ENCODE data around the gene HCRTR1. TPM values are rescaled to one million over a fixed set of nuclear protein-coding genes. Genes with fewer than 3 reads are reported as not detected.

HCRTR1 gene
- total RNA-seq, 2 donors from 2014 or later = 0.14 TPM; not detected in 1

GRCh38 chr1:31657020-31657804, 39.7 kb downstream of the HCRTR1 start:
- intact Hi-C loops (cut with DNase I, micrococcal nuclease) = loop anchor here in 1 of 2 donors (10.0 kb wide), 1 partner anchor 128 kb away; no protein-coding TSS in a partner anchor
- no peak for DNase-seq
- ATAC-seq = no peak

- DNase-seq = no peak
- intact Hi-C loops (cut with DNase I, micrococcal nuclease) = loop anchor here in 1 of 2 donors (10.0 kb wide), 1 partner anchor 127 kb away; no protein-coding TSS in a partner anchor
Observed at GRCh38 chr1:31657972-31658510, 40.6 kb downstream of the HCRTR1 start.

GRCh38 chr1:31658721-31659120, 41.2 kb downstream of the HCRTR1 start:
- DNase-seq (no peak), ATAC-seq (no peak)
- intact Hi-C loops (cut with DNase I, micrococcal nuclease) = loop anchor here in 1 of 2 donors (10.0 kb wide), 1 partner anchor 126 kb away; no protein-coding TSS in a partner anchor

More at GRCh38 chr1:31657972-31658510, 40.6 kb downstream of the HCRTR1 start:
- ATAC-seq = no peak

- no peak for ATAC-seq
- DNase-seq = no peak
- intact Hi-C loops (cut with DNase I, micrococcal nuclease) = loop anchor here (5.0 to 10.0 kb wide), 3 partner anchors 55 to 127 kb away; no protein-coding TSS in a partner anchor
Observed at GRCh38 chr1:31659889-31660288, 42.4 kb downstream of the HCRTR1 start.

- DNase-seq = no peak
- intact Hi-C loops (cut with DNase I, micrococcal nuclease) = loop anchor here in 1 of 2 donors (5.0 to 10.0 kb wide), 2 partner anchors 54 to 126 kb away; no protein-coding TSS in a partner anchor
Observed at GRCh38 chr1:31660871-31661455, 43.5 kb downstream of the HCRTR1 start.

GRCh38 chr1:31661856-31662255, 44.4 kb downstream of the HCRTR1 start:
- intact Hi-C loops (cut with DNase I, micrococcal nuclease) = loop anchor here in 1 of 2 donors (5.0 to 10.0 kb wide), 2 partner anchors 53 to 125 kb away; no protein-coding TSS in a partner anchor
- ATAC-seq (no peak), DNase-seq (no peak)

More at GRCh38 chr1:31660871-31661455, 43.5 kb downstream of the HCRTR1 start:
- ATAC-seq = no peak

GRCh38 chr1:31662463-31662862, 45.0 kb downstream of the HCRTR1 start:
- ATAC-seq (no peak), DNase-seq (no peak)
- intact Hi-C loops (cut with DNase I, micrococcal nuclease) = loop anchor here in 1 of 2 donors (5.0 to 10.0 kb wide), 2 partner anchors 52 to 125 kb away; no protein-coding TSS in a partner anchor

- peak; percentile 34 to 68 for DNase-seq
- ATAC-seq = no peak
- intact Hi-C loops (cut with DNase I, micrococcal nuclease) = loop anchor here in 1 of 2 donors (5.0 to 10.0 kb wide), 2 partner anchors 51 to 123 kb away; no protein-coding TSS in a partner anchor
Observed at GRCh38 chr1:31663622-31664452, 46.3 kb downstream of the HCRTR1 start.

- intact Hi-C loops (cut with DNase I, micrococcal nuclease) = loop anchor here in 1 of 2 donors (5.0 to 10.0 kb wide), 2 partner anchors 50 to 123 kb away; no protein-coding TSS in a partner anchor
- ATAC-seq = no peak
- DNase-seq = no peak
Observed at GRCh38 chr1:31664528-31664927, 47.0 kb downstream of the HCRTR1 start.

GRCh38 chr1:31665234-31665878, 47.9 kb downstream of the HCRTR1 start:
- DNase-seq (no peak), ATAC-seq (no peak)
- intact Hi-C loops (cut with DNase I, micrococcal nuclease) = loop anchor here in 1 of 2 donors (10.0 kb wide), 1 partner anchor 49 kb away; no protein-coding TSS in a partner anchor

GRCh38 chr1:31666263-31666963, 48.9 kb downstream of the HCRTR1 start:
- ATAC-seq (peak; percentile 76), DNase-seq (peak; percentile 78 to 93)
- intact Hi-C loops (cut with DNase I, micrococcal nuclease) = loop anchor here in 1 of 2 donors (10.0 kb wide), 1 partner anchor 48 kb away; no protein-coding TSS in a partner anchor

GRCh38 chr1:31667065-31667785, 49.7 kb downstream of the HCRTR1 start:
- no peak for DNase-seq
- ATAC-seq = no peak
- intact Hi-C loops (cut with DNase I, micrococcal nuclease) = loop anchor here in 1 of 2 donors (10.0 kb wide), 1 partner anchor 48 kb away; no protein-coding TSS in a partner anchor

- ATAC-seq = no peak
- intact Hi-C loops (cut with DNase I, micrococcal nuclease) = loop anchor here in 1 of 2 donors (10.0 kb wide), 1 partner anchor 46 kb away; no protein-coding TSS in a partner anchor
- no peak for DNase-seq
Observed at GRCh38 chr1:31668303-31668883, 50.9 kb downstream of the HCRTR1 start.

GRCh38 chr1:31669433-31669785, 51.9 kb downstream of the HCRTR1 start:
- DNase-seq (no peak), ATAC-seq (no peak)
- intact Hi-C loops (cut with DNase I, micrococcal nuclease) = loop anchor here in 1 of 2 donors (10.0 kb wide), 1 partner anchor 45 kb away; no protein-coding TSS in a partner anchor

GRCh38 chr1:31669786-31670592, 52.5 kb downstream of the HCRTR1 start:
- peak; percentile 91 to 96 for DNase-seq
- ATAC-seq = peak; percentile 80
- intact Hi-C loops (cut with DNase I, micrococcal nuclease) = loop anchor here in 1 of 2 donors (10.0 kb wide), 1 partner anchor 45 kb away; no protein-coding TSS in a partner anchor
